Measurements from ENCODE around the gene KCNJ15.
"Not testable (repeated sequence)": the region's sequence is repeated elsewhere in the genome, so short reads cannot be mapped to it uniquely, and the experiment has no call there.

Gene KCNJ15

DNA sequence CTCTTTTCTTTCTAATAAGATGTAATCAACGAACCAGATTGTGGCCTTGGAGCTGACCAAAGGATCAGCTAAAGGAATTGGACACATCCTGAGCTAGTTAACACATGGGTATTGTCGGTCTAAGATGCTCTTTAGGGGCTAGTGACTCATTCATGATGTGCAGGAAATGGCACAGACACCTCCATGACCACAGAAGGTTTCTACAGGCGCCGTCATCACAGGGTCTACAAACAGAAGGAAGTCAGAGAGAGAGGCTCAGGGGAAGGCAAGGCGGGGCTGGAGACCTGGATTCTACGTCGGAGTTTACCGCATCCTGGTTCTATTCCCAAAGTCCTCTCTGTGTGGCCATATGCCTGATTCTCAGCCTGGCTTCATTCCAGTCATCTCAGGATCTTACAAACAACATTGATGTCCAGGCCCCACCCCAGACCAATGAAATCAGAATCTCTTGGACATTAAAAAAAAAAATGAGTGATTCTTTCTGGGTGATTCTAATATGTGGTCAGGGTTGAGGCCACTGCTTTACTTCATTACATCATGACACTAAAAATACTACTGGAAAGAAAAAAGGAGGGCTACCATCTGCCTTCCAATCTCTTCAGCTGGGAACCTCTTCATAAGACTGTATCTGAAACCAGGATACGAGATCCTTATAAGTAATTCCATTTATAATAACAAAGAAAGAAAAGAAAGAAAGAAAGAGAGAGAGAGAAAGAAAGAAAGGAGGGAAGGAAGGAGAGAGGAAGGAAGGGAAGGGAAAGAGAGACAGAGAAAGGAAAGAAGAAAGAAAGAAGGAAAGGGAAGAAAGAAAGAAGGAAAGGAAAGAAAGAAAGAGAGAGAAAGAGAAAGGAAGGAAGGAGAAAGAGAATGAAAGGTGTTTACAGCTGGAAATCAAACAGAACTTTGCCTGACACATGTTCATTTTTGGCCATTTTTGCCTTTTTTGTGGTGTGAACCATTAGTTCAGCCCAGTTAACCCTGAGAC is 11.6 kb upstream of the KCNJ15 start:
- DNase-seq, result no peak

DNA sequence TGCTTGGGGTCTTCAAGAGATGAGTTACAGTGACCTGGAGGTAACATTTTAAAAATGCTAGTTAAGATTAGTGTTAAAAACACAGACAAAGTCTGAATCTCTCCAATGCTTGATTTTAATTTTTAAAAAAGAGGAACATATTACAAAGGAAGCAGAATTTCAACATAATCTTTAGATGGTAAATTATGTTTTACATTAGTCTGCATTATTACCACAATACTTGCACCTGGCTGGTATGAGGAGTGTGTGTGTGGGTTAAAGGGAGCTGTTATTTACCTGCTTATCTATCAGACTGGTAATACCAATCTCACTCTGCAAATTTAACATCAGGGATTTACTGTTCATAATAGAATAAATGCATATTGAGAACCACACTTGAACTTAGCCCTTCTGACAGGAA is 10.3 kb upstream of the KCNJ15 start:
- no peak for DNase-seq

DNA sequence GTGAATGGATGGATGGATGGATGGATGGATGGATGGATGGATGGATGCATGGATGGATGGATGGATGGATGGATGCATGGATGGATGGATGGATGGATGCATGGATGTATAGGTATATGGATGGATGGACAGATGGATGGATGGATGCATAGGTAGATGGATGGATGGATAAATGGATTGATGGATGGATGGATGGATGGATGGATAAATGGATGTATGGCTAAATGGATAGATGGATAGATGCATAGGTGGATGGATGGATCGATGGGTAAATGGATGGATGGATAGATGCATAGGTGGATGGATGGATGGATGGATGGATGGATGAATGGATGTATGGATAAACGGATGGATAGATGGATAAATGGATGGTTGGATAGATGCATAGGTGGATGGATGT is 9.7 kb upstream of the KCNJ15 start:
- not testable (repeated sequence) for DNase-seq

DNA sequence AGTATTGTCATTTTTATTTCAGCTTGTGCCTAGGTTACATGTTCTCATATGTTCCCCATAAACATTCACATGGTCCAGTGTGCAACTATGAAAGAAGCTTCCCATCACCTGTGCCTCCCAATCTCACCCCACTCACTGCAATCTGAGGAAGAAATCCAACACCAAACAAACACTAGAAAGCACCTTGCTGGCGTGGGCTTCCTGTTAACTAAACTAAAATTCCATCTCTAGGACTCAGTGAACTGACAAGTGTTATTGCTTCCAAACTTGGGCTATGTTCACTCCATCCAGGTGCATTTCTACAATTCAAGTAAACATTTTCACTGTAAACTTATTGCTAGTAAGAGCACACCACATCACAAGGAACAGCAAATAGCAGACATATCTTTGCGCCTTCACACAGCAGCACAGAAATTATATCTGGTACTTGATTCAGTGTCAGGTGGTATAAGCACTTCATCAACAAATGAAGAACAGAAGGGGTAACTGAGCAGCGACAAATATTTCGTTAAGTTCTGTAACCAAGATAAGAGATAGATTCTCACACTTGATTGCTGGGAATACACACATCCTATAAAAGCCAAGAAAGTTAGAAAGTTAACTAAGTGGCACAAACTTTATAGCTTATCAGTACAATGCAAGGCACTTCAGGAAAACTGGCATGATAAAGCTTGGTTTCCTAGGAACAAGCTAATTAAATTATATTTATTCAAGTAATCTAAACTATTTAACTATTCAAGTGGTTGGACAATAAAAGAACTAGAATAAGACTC is 8.9 kb upstream of the KCNJ15 start:
- DNase-seq, result no peak

DNA sequence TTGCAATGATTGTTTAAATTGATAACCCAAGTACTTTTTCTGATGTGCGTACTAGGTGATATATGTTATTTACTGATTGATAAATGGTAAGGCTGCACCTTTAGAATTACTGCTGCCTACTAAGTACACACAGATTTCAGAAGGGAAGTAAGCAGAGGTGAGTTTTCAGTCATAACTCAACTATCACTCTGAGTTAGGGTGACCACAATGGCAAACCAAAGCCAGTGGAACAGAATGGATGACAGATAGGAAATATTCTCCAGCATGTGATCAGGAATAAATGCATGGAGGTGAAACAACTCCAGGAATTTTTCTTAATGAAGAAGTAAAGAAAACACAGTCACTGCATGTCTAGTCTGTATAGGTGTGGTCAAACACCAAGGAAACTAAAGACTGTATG is 7.5 kb upstream of the KCNJ15 start:
- DNase-seq, result no peak

DNA sequence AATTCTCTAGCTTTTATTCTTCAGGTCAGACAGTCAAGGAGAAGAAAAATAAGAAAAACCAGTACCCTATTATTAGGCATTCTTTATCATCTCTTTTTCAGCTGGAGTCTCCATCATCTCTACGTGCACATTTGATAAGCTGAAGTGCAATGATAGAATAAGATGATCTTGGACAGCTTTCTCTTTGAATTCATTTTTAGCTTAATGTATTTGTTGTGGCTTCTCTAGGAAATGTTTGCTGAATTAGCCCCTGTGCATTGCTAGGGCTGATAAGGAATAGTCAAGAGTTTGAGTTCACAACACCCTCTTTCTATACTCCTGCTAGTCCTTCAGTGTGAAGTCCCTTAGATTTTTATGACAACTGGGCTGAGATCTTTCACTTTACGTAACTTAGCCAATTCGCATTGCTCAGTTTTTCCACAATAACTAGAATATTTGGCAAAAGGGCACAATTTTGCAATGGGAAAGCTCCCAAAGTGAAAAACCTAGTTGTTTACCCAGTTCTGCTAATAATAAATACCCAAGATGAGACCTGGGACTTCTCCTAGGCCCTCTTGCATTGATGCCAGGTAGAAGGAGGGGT is 7.0 kb upstream of the KCNJ15 start:
- no peak for DNase-seq

DNA sequence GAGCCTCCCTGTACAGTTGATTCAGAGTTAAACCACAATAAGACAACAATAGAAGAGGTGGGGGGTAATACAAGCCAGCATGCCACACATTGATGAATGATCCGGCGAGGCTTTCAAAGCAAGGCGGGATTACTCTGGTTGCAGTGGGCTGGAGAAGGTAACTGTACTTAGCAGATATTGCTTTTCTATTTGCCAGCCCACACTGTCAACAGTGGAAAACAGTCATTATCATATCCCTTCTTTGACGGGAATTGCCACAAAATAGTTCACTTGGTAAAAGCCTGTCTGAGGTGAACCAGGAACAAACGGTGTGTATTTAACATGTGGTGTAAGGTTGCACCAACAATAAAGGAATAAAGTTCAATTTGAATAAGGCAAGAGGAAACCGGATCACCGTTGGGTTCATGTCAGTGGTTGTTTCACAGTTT is 5.8 kb upstream of the KCNJ15 start:
- DNase-seq, result no peak

DNA sequence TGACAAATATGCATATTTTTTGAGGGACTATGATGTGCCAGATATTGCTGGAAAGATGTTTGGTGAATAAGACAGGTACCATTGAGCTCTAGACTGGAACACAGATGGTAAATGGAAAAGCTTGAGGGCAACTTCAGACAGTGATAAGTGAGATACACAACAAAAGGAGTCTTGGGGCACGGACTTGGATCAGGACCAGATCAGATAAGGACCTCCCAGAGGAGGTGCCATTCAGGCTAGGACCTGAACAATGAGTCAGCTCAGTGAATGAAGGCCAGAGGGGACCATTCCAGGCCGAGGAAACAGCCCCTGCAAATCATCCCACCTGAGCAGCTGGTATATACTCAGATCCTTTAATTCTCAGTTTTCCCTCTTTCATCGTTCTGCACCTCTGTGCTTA is 1.8 kb upstream of the KCNJ15 start:
- DNase-seq, result no peak

DNA sequence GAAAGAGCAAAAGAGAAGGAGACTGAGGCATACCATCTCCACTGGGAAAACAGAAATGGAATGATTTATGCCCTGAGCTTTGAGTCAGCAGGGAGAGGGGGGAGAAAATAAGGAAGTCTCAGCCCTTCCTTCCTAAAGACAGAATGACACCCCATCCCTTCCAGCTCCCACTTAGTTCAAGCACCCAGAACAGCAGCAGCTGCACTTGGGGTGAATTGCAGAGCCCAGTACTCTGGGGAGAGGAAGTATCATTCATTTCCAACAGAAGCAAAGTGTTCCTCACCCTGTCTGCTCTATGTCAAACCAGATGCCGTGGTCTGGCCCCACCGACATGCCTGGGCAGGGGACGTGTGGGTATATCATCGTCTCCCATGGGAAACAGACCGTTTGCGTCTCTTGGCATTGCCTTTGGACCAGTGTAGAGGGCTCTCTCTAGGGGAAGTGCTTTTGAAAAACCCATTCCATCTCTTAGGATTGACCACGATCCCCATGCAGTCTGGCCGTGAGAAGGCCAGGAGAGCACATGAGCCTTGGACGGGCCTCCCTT is 1.1 kb upstream of the KCNJ15 start:
- DNase-seq, result no peak

DNA sequence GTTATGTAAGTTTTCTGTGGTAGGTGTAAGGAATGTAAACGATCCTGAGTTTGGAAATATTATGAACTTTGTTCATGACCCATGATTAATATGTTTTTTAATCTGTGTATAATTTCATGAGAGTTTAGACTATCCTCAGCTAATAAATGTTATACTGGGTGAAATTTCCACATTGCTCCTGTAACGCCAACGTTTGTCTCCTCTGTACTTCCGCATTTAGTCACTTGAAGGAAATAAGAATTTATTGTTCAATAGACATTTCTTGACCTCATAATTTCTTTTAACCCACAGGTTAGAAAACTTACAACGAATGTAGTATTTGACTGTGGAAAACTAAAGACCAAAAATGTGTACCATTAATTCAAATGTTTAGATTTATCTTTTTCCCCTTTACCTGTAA is 876 bp downstream of the KCNJ15 start:
- DNase-seq, result no peak

DNA sequence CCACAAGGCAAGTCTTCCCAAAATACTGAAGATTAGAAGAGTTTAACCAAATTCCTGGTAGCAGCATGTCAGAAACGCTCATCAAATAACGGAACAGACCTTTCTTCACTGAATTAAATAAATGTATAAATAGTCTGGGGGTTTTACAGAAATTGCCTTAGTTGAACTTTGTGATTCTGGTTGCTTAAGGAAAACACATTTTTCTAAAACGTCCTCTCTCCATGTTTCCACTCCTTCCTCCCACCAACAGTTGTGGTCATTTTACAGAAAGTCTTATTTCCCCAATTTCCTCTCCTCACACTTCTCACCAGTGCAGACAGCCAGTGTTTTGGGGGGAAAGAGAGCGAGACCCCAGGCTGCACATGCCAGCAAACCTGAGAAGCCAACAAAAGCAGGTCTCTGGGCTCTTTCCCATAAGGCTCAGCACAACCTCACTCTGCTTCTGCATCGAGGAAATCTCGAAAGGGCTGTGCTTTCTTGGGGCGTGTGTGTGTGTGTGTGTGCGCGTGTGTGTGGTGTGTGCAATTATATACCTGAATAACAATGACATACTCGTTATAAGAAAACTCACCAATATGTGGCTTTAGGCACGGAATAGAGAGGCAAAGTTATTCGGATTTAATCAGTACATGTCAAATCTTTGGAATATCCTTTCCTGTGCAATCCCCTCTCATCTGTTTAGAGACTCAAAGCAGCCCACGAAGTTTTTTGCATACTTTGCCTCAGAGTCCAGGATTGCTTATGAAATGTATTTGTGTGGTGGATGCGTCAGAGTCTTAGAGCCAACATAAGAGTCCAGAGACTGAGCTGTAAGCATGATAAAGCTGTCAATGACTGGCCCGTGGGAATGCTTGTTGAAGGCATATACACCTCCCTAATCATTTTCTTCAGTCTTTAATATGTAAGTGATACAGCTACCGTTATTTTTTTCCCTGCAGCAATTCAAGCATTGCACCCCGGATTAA is 2.0 kb downstream of the KCNJ15 start:
- DNase-seq, result no peak

DNA sequence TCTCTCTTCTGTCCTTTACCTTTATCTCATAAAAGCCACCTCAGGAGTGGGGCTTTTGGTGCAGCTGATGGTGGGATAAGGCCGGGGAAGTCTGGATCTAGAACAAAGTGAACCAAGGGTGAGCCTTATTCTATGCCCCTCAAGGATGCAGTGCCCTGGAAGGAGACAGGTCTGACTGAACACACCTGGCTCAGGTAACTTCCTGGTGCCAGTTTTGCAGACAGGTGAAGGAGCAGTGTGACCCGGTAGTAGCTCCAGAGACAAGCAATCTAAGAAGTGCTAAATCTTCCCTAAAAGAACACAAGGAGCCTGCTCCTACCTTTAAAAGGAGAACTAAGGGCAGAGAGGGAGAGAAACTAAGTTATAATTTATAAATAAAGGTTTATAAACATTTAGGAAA is 2.9 kb downstream of the KCNJ15 start:
- no peak for DNase-seq

DNA sequence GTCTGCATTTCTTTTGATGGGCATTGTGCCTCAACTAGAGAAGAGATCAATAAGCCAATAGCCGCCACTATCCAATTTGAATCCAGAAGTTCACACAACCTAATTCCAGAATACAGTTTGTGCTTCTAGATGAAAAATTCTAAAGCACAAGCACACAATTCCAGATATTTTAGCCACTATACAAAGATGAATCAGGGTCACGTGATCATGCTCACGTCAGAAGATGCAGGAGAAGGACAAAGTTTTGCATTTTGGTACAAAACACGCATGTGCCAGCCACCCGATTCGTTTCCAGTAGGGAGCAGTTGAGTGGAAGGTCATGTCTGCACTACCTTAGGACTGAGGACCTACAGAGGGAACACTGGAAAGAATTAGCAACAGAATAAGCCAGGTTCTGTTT is 3.6 kb downstream of the KCNJ15 start:
- no peak for DNase-seq

DNA sequence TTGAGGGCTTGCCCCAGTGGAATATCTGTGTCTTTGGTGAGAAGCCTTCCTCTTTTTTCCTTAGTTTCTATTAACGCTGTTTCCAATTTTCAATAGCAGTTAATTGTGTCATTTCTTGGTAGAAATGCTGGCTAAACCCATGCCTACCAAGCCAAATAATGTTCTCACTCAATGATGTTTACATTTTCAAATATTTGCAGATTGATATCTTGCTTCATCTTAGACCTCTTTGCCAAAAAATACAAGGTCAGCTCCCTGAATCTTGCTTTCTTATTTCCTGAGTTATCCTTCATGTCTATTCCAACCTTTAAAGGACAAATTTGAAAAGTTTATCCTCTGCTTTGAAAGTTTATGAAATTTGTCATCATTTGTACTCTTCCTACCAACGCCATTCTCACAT is 5.1 kb downstream of the KCNJ15 start:
- DNase-seq, result no peak

DNA sequence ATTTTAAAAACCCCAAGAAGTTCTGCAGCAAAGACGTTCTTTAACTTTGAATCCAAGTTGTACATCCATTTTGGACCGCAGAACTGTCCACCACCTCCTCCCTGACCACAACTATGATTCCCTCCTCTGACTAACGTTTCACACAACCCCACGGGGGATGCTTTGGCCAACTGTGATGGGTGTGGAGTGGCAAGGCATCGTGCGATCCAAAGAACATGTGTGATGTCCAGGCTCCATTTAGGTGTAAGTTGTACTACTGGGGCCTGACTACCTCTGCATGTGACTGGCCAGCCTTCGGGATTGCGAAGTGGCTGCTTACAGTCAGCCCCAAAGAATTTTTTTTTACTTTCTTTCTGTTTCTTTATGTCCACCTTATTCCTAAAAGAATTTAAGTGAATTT is 6.7 kb downstream of the KCNJ15 start:
- no peak for DNase-seq

DNA sequence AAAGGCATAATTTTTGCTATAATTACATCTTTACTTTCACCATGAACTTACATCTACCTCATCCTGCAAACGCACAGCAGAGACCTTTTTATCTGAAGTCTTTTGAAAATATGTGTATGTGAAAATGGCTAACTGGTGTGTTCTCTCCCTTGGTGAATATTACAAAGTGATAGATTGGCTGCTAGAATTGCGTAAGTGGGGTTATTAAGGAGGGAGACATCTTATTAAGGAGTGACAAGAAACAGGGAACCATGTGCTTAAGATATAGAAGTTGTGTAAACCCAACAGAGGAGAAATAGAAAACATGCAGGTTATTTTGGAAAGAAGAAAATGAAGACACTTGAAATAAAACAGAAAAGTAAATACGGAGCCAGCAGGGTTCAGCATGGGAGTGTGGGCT is 7.8 kb downstream of the KCNJ15 start:
- DNase-seq, result no peak

DNA sequence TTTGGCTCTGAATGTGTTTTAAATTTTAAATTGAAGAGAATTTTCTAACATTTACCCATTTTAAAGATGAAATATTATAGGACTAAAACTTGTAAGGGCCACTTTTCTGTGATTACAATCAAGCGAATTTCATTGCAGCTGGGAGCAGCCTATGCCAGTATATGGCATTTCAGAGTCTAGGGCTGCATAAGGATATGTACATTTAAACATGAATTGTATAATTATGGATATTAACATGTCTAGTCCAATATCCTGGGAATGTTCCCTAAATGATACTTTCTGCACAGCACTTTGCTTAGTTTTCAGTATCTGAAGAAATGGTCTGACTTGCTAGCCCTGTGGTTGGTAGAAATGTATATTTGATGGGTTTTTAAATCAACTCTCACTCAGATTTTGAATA is 8.4 kb downstream of the KCNJ15 start:
- DNase-seq, result no peak

DNA sequence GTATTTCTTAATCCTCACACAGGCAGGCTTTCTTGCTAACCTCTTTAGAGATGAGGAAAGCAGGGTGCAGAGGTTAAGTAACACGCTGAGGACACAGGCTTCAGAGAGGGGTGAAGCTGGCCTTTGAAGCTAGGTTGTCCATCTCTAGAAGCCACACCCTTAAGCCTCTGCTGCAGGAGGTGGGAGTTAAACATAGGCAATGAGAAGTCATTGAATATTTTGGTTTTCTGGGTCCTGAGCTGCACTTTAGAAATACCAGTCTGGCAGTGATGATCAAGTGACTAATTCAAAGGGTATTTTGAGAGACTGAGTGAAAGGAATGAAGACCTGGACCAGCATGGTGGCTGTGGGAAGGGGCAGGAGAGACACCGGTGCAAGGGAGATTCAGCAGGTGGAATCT is 9.9 kb downstream of the KCNJ15 start:
- DNase-seq, result no peak

DNA sequence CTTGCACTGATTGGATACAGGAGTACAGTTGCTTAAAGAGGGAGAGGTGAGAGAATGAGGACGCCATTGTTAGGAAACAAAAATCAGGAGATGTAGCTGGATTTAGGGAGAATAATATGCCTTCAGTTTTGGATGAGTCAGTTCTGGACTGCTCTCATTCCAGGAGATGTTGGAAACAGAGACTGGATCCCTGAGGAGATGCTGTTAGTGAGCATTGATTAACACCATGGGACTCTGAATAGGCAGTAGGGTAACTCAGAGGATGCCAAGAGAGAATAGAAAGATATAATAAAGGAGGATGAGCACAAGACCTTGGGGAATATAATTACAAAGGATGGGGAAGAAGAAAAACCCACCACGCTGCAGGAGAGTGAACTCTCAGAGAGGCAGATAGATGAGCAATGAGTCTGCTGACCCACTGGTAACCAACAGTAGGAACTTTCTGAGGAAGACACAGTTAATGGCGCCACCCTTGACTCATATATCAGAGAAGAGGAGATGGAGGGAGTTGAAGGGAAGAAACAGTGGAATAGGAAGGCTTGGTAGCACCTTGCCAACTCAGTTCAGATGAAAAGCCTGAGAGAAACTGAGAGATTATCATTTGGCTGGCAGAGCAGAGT is 10.5 kb downstream of the KCNJ15 start:
- no peak for DNase-seq

DNA sequence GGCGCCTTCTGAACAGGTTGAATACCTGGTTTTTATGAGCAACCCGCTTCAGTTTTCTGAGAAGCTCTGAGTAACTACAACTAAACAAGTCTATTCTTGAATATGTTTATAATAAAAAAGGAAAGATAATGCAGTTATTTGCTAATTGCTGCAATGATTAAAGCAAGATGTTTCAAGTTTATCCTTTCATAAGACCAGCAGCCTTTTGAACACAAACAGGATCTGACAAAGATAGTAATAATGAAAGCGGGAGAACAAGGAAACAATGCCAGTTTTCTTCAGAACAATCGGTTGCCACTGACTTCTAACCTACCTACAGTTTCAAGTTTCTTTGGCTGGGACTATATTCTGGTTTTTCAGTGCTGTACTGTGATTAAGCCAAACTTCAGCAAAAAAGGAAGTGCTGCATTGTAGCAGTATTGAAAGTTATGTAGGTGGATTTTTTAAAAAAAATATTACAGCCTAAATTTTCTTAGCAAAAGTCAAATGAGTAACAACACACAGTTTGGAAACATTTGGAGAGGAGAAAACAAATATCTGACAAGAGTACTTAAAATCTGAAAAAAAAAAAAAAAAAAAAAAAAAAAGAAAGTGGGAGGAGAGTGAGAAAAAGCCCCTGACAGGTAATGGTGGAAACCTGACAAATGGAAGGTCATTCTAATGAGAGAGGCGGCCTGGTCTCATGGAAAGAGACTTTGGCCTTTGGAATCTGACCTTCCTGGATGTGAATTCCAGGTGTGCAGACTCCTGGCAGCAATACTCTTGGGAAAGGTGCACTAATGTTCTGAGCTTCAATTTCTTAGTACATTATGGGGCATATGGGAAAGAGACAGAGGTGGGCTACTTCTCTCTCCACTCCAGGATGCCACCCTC is 11.4 kb downstream of the KCNJ15 start:
- DNase-seq, result no peak

Data from NCI-H187 (cell line).